Renal pelvis (tissue), 4 donors: ENCODE data around the gene GRIK3. TPM values are rescaled to one million over a fixed set of nuclear protein-coding genes. Genes with fewer than 3 reads are reported as not detected.

Source experiments
- DNase-seq: peaks from one replicate; pipeline ENCODE4 v3.0.0-alpha.2; 2013
- polyA plus RNA-seq, 3 donors: library from polyadenylated mRNA; unstranded; fragments of 120-200 nt; gene quantifications; one replicate each; pipeline ENCODE4 v1.2.1, GENCODE V29; 2013; ENCODE audit not compliant: insufficient read length in 3 of 3

GRIK3 gene
- polyA plus RNA-seq, 3 donors, result 3.2 to 4.0 (median 3.3) TPM

GRCh38 chr1:37043101-37043500, 8.8 kb upstream of the GRIK3 start:
- no peak for DNase-seq

GRCh38 chr1:37042506-37042905, 8.2 kb upstream of the GRIK3 start:
- no peak for DNase-seq

DNA sequence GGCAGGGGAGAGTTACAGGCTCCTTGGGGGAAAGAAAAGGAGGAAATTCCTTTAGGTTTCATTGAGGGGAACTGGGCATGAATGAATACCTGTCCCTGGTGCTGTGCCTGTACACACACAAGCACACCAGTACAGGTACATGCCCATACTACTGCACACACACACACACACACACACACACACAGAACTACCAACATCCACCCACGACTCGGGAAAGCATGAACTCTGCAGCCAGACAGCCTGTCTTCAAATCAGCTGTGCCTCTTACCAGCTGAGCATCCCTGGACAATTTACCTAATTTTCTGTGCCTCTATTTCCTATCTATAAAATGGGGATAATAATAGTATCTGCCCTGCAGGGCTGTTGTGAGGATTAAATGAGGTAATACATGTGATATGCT, 7.2 kb upstream of the GRIK3 start:
- DNase-seq, result no peak

DNA sequence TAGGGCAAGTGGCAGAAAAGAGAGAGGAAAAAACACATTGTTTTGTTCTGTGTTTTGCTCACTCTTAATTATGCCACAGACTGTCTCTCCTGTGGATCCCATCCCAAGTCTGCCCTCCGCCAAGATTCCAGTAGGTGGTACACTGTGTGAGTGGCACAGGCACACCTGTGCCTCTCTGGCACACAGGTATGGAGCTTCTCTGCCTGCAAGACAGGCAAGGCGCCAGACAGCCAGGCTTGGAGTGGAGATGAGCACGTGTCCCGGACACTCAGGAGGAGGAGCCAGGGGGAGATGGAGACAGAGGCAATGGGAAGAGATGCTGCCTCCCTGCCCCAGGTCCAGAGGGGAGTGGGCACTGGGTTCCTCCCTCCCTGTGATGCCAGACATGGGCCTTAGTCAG, 6.5 kb upstream of the GRIK3 start:
- no peak for DNase-seq

- DNase-seq, result no peak
Measured at GRCh38 chr1:37040261-37040660, 5.9 kb upstream of the GRIK3 start.

DNA sequence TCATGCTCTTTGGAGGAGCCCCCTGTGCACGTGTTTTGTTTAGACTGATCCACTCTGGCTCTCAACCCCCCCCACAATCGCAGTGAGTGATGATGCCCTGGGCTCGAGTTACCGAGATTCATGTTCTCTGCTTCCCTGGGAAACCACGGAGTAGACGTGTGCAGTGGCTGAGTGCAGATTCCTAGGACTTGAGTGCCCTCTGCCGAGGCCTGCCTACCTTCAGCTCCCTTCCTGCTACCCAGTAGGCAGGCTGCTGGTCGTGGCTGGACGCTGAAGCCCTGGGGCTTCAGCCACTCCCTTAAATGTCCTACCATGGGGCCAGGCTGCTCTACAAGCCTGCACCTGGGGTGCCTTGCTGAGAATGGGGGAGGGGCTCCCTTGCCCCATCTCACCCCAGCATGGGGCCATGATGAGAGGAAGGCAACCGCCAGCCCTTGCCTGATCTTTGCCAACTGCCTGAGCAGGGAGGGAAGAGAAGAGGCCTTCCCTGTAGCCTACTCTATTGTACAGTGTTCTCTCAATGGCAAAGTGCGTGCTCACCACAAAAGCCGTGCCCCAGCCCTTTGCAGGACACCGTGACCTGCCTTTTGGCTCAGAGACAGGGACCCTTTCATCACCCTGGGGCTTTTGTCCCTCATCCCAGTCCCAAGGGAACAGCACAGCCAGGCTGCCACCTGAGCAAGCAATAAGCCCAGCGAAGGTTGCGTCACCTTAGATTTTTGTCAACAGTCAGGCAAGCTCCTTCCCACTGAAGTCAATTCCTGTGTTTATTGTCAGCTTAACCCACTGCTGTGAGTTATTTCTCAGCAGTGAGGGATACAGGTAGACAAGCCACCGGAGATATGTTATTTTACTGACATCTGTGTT, 4.1 kb upstream of the GRIK3 start:
- DNase-seq, result peak; percentile 80

GRCh38 chr1:37037690-37038089, 3.4 kb upstream of the GRIK3 start:
- DNase-seq, result no peak

DNA sequence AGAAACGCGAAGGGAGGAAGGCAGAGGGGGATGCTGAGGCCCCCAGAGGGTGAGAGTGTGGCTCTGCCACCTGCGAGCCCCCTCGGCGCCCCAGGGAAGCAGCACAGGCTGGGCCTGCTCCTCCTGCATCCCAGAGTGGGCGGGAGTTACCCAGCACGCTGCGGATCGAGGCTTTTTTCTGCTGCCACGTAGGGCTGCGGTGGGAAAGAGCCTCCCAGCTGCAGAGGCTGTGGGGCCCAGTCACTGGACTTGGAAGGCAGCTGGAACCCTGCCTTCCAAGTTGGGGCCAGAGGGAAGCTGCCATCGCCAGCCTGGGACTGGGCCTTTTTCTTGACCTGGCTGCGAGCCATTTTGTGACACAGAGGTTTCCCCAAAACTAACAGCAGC, 2.3 kb upstream of the GRIK3 start:
- DNase-seq, result no peak

- DNase-seq, result no peak
Measured at GRCh38 chr1:37035796-37036666, 1.7 kb upstream of the GRIK3 start.

DNA sequence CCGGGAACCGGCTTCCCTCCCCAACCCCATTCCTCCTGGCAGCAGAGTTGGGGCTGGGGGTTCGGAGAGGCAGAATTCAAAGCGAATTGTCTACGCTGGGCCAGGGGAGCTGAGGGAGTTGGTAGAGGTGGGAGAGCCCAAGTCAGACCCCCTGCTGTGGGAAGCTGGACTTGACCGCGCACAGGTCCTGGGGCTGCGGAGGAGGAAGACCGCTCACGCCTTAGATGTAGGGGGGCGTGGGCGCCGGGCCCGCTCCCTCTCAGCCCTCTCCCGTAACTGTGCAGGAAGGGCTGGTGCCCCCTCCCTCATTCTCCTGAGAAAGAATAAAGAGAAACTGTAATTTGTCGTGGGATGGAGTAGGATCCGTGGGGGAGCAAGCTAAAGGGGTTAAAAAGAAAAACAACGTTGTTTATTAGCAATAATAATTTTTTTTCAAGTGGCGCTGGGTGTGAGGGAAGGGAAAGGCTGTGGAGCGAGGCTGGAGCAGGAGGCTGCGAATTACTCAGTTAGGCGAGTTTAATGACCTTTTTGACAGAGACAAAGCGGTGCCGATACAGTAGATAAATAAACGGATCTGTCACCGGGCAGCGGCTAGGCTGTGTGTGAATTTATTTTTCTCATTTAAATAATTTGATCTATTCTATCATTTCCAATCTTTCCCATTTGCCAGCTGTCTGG, 838 bp upstream of the GRIK3 start:
- DNase-seq, result no peak

GRCh38 chr1:37033355-37034101, 787 bp downstream of the GRIK3 start:
- no peak for DNase-seq

GRCh38 chr1:37032660-37033354, 1.5 kb downstream of the GRIK3 start:
- no peak for DNase-seq

DNA sequence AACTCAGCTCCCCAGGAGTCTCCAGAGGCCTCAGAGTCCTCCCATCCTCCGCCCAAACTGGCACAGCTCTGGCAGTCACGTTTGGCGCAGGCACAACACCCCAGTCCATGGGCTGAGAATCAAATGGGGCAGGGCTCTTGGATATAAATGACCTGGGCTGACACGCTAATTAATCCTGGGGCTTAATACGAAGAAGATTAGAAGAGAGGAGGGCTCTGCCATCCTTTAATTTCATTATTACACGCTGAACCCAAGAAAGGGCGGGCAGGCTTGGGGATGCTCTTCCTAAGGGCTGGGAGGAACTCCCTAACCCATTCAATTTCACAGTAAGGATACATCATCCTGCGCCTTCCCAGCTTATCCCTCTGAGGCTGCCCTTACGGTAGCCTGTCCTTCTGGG, 2.4 kb downstream of the GRIK3 start:
- no peak for DNase-seq

DNA sequence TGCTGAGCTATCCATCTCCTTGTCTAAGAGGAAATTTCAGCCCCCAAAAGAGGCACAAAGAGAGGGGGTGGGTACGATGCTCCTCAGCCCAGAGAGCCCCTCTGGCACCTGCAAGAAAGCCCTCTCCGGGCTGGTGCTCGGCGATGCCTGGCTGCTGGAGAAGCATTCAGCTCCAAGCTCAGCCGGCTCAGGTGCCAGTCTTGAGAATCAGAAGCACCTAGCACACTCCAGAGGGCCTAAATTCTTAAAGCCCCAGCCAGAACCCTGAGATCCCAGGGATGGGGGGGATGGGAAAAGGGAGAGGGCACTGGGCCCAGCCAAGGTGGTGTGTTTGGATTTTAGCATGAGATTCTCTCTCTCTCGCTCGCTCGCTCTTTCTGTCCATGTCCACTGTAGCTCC, 2.9 kb downstream of the GRIK3 start:
- no peak for DNase-seq

DNA sequence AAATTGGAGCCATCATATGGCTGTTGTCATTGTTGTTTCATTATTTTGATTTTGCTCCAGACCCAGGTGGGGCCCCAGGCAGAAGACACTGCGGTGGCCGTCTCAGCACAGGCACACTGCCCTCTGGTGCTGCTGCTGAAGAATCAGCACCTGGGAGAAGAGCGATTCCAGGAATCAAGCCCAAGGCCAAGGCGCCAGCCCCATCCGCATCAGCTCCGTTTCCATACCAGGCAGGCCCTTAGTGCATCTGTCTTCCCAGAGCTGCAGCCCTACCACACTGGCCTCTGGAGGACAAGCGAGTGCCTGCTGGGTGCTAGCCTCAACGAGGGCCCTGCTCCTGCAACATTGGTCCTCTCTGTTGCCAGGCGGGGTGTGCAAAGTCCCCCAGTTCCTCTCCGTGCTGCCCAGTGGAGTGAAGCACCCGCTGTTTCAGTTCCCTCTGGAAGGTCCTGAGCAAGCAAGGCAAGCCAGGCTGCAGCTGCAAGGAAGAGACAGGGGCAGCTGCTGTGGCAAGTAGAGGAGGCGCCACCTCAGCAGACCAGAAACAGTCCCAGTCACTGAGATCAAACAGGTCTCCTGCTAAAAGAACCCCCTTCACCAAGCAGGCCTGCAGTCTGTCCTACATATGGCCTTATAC, 5.2 kb downstream of the GRIK3 start:
- DNase-seq, result no peak

DNA sequence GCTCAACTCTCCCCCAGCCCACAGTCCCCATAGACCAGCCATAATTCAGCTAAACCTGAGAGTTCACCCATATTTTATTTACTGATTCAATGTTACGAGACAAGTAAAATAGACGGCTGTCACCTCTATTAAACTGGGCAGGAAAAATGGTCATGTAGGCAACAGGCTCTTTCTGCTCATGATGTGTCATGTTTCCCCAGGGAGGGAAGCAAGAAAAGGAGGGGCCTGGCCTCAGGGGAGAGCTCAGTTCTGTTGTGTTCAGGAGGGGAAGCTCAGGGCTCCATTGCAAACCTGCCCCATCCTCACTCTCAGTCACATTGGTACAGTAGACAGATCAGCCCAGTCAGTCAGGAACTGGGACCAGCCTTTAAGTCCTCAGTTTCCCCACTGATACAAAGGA, 12.8 kb downstream of the GRIK3 start:
- no peak for DNase-seq

DNA sequence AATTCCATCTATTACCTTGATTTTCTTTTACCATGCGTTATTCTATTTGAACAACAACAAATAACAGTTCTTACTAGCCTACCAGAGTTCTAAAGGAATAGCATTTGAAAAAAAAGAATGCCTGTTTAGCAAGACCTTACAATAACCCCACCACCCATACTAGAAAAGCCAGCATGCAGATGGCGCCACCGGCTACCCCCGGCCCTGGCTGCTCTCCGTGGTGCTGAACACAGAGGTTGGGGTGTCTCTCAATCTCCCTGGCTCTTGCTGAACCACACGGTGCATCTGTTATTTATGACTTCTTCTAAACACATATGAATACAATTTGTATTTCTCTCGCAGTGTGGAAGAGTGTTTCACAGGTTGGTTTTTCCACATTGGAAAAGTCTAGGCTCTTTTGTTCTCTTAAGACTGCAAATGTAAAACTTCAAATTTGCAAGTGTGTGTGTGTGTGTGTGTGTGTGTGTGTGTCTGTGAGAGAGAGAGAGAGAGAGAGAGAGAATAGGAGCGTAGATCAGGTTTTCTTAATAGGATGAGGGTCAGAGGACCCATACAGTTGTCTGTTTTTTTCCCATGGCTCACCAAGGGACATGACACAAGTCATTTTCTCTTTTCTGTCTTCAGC, 13.6 kb downstream of the GRIK3 start:
- peak; percentile 50 for DNase-seq

- DNase-seq, result no peak
Measured at GRCh38 chr1:37018510-37018909, 15.8 kb downstream of the GRIK3 start.

GRCh38 chr1:37017720-37018119, 16.6 kb downstream of the GRIK3 start:
- no peak for DNase-seq

DNA sequence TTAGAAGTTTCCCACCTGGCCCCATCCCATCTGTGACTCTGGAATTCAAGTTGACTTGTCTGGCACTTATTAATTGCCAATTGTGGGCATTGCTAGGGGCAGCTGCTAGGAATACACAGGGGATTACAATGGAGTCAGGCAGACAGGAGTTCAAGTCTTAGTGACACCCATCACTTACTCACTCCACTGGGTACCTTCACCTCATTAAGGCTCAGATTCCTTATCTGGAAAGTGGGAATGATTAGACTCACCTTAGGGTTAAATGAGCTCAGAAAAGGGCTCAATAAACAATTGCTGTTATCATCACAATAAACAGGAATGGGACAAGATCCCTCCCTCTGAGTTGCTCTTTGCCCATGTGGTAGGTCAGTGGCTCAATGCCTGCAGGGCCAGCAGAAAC, 18.2 kb downstream of the GRIK3 start:
- DNase-seq, result no peak
